Urinary bladder (tissue), 4 donors: ENCODE data around the gene C11orf65. TPM values are rescaled to one million over a fixed set of nuclear protein-coding genes. Genes with fewer than 3 reads are reported as not detected.

Source experiments
- DNase-seq: peaks from one replicate; pipeline ENCODE4 v3.0.0-alpha.2; 2015; ENCODE audit errors: extremely low spot score
- H3K27ac ChIP-seq: one replicate; pipeline ENCODE4 v1.5.1; 2013; ENCODE audit warnings: low read depth, mild to moderate bottlenecking, moderate library complexity
- H3K36me3 ChIP-seq: one replicate; pipeline ENCODE4 v1.6.1; 2013; ENCODE audit warnings: mild to moderate bottlenecking, moderate library complexity; ENCODE audit not compliant: insufficient read depth
- H3K4me1 ChIP-seq: one replicate; pipeline ENCODE4 v1.6.1; 2013; ENCODE audit warnings: mild to moderate bottlenecking, moderate library complexity; ENCODE audit not compliant: insufficient read depth
- H3K4me3 ChIP-seq: one replicate; pipeline ENCODE4 v1.5.1; 2013; ENCODE audit warnings: low read depth, low read length
- WGBS: extraction: QIAGEN DNeasy Blood & Tissue Kit; methylation state at CpG from one replicate; pipeline ENCODE4 v1.1.7; 2013; 5-methylcytosine and 5-hydroxymethylcytosine counted together
- polyA plus RNA-seq: library from polyadenylated mRNA; stranded (reverse); fragments of 200-250 nt; gene quantifications from one replicate; pipeline ENCODE4 v1.2.3, GENCODE V29; 2013
- total RNA-seq: library from RNA; depleted of rRNA; stranded (reverse); fragments of >200 nt; gene quantifications from one replicate; pipeline ENCODE4 v1.2.3, GENCODE V29; 2014
- donor health status: healthy with polysubstance abuse.
- donor health status: healthy.

Gene C11orf65
- total and polyA plus RNA-seq, 2 donors: 0.18 to 1.4 TPM

GRCh38 chr11:108370990-108371389 is 96.3 kb downstream of the C11orf65 start:
- Histone ChIP-seq H3K4me3 (no peak overlapping the region), H3K36me3 (no peaks in the 10 kb centered on the region), H3K27ac (no peak overlapping the region), H3K4me1 (no peaks in the 10 kb centered on the region)
- no peak for DNase-seq
- WGBS: 74% methylated on average over 5 of the region's 5 CpGs

DNA sequence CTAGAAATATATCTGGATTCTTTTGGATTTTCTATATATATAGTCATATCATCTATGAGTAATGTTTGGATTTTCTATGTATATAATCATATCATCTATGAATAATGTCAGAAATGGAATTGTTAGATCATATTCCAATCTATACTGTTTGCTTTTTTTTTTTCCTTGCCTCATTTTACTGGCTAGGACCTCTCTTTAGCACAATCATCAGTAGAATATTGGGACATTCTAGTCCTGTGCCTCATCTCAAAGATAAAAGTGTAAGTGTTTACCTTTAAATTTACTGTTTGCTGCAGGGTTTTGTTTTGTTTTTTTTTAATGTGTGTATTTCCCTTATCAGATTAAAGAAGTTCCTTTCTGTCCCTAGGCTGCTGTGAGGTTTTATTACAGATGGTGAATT is 97.0 kb downstream of the C11orf65 start:
- no peak for DNase-seq
- no peaks in the 10 kb centered on the region for H3K4me1 ChIP-seq
- no peaks in the 10 kb centered on the region for H3K36me3 ChIP-seq
- H3K4me3 ChIP-seq: no peak overlapping the region
- H3K27ac ChIP-seq: no peak overlapping the region

GRCh38 chr11:108369064-108369463 is 98.3 kb downstream of the C11orf65 start:
- peaks cover 2% of the 10 kb centered on the region for H3K36me3 ChIP-seq
- H3K27ac ChIP-seq: no peak overlapping the region
- H3K4me1 ChIP-seq: no peaks in the 10 kb centered on the region
- H3K4me3 ChIP-seq: no peak overlapping the region
- 92% methylated on average over 5 of the region's 5 CpGs for whole genome bisulfite sequencing
- no peak for DNase-seq

DNA sequence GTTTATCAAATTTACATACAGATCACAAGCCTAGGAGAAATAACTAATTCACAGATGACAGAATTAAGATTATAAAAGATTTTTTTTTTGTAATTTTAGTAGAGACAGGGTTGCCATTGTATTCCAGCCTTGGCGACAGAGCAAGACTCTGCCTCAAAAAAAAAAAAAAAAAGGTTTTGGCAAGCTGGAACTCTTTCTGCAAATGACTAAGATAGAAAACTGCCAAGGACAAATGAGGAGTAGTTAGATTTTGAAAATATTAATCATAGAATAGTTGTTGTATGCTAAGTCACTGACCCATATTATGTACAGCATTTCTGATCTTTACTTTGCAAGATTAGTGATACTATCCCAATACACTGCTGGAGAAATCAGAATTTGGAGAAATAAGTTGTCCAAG is 99.2 kb downstream of the C11orf65 start:
- Histone ChIP-seq H3K36me3 (peaks cover 2% of the 10 kb centered on the region), H3K27ac (no peak overlapping the region)
- WGBS: 84% methylated on average over 1 of the region's 1 CpG

GRCh38 chr11:108364159-108364558 is 103.2 kb downstream of the C11orf65 start:
- Histone ChIP-seq H3K4me3 (no peak overlapping the region), H3K4me1 (no peaks in the 10 kb centered on the region), H3K36me3 (peaks cover 2% of the 10 kb centered on the region), H3K27ac (no peak overlapping the region)
- DNase-seq: no peak
- WGBS: 64% methylated on average over 2 of the region's 2 CpGs

More for the DNA sequence above, 99.2 kb downstream of the C11orf65 start:
- DNase-seq: no peak
- H3K4me1 ChIP-seq: no peaks in the 10 kb centered on the region
- H3K4me3 ChIP-seq: no peak overlapping the region

GRCh38 chr11:108351468-108351867 is 115.9 kb downstream of the C11orf65 start:
- Histone ChIP-seq H3K36me3 (peaks cover 11% of the 10 kb centered on the region), H3K27ac (no peak overlapping the region), H3K4me3 (no peak overlapping the region), H3K4me1 (no peaks in the 10 kb centered on the region)
- DNase-seq: no peak

DNA sequence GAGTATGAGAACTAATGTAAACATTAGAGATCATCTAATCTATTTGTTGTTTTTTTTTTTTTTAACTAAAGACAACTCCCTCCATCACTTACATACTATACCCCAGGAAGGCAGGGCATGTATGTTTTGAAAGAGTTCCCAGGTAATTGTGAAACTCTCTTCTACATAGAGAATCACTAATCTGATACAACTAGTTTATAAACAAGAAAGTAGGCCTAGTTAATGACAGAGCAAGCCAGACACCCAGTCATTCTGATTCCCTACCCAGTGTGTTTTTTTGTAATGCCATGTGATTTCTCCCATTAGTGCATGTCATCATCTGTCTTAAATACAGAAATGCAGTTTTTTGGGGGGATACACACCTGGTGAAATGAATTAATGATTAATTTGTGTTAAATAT is 120.9 kb downstream of the C11orf65 start:
- Histone ChIP-seq H3K27ac (no peak overlapping the region), H3K4me1 (no peaks in the 10 kb centered on the region), H3K4me3 (no peak overlapping the region), H3K36me3 (peaks cover 6% of the 10 kb centered on the region)
- no peak for DNase-seq

DNA sequence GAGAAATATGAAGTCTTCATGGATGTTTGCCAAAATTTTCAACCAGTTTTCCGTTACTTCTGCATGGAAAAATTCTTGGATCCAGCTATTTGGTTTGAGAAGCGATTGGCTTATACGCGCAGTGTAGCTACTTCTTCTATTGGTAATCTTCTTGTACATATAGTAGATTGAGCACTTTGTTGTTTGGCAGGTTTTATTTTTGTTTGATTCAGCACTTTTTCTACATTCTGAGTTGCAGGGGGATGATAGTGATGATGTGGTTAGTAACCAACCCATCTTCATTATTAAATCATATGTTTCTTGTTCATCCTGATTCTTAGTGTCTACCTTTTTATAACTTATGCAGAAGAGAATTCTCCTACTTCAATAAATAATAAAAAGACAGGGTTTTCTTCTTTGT is 121.6 kb downstream of the C11orf65 start:
- no peak overlapping the region for H3K27ac ChIP-seq
- 96% methylated on average over 4 of the region's 4 CpGs for WGBS
- DNase-seq: no peak
- H3K4me1 ChIP-seq: no peaks in the 10 kb centered on the region
- H3K4me3 ChIP-seq: no peak overlapping the region
- peaks cover 6% of the 10 kb centered on the region for H3K36me3 ChIP-seq

DNA sequence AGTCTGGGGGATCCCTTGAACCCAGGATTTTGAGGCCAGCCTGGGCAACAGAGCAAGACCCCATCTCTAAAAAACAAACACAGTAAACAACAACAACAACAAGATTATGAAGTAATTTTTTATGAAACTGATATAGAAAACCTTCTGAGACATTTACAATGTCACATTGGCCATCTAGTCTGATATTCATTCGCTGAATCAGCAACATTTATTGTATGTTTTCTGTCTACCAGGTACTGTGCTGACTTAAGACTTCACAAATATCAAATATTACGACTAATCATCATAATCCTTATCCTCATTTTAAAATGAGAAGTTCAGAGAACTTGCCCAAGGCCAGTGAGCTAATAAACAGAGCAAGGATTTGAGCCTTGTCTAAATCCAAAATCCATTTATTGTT is 123.6 kb downstream of the C11orf65 start:
- H3K4me1 ChIP-seq: no peaks in the 10 kb centered on the region
- H3K4me3 ChIP-seq: no peak overlapping the region
- H3K27ac ChIP-seq: no peak overlapping the region
- WGBS: 93% methylated on average over 2 of the region's 2 CpGs
- no peaks in the 10 kb centered on the region for H3K36me3 ChIP-seq
- no peak for DNase-seq

GRCh38 chr11:108341654-108342053 is 125.7 kb downstream of the C11orf65 start:
- peaks cover 2% of the 10 kb centered on the region for H3K36me3 ChIP-seq
- H3K4me3 ChIP-seq: no peak overlapping the region
- no peak overlapping the region for H3K27ac ChIP-seq
- no peak for DNase-seq
- WGBS: 95% methylated on average over 4 of the region's 4 CpGs
- no peaks in the 10 kb centered on the region for H3K4me1 ChIP-seq

- Histone ChIP-seq H3K4me3 (no peak overlapping the region), H3K36me3 (peaks cover 2% of the 10 kb centered on the region), H3K27ac (no peak overlapping the region), H3K4me1 (no peaks in the 10 kb centered on the region)
- no peak for DNase-seq
- 90% methylated on average over 1 of the region's 1 CpG for WGBS
These were observed 126.4 kb downstream of the C11orf65 start for GRCh38 chr11:108340973-108341372.

DNA sequence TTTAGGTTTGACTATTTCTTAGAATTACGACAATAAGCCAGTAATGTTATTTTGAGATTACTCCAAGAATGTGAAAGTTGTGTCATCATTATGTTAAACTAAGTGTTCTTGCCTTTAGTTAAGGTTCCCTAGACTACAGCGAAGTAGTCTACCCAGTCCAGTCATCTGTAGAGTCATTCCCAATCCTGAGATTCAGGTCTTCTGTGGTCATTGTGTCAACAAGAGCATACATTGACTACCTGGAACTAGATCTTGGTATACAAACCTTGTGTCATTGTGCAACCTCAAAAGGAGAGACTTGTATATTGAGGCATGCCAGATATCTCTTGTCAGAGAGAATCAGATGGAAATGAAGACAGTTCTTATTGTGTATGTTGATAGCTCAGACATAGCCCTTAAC is 128.6 kb downstream of the C11orf65 start:
- WGBS: 97% methylated on average over 2 of the region's 2 CpGs
- Histone ChIP-seq H3K4me3 (no peak overlapping the region), H3K36me3 (peaks cover 2% of the 10 kb centered on the region), H3K4me1 (no peaks in the 10 kb centered on the region), H3K27ac (no peak overlapping the region)
- no peak for DNase-seq

GRCh38 chr11:108333403-108333899 is 133.9 kb downstream of the C11orf65 start:
- DNase-seq: no peak
- no peaks in the 10 kb centered on the region for H3K4me1 ChIP-seq
- H3K27ac ChIP-seq: no peak overlapping the region
- peaks cover 2% of the 10 kb centered on the region for H3K36me3 ChIP-seq
- no peak overlapping the region for H3K4me3 ChIP-seq
- 94% methylated on average over 2 of the region's 2 CpGs for WGBS
